OCI-M2 (cell line): Measurements from ENCODE around the gene IPO4.

ENCODE experiments used
- DNase-seq: peaks from one replicate; lab custom pipeline; 2025; ENCODE audit not compliant: unreplicated experiment; lab: John Stamatoyannopoulos, UW

IPO4 gene

DNA sequence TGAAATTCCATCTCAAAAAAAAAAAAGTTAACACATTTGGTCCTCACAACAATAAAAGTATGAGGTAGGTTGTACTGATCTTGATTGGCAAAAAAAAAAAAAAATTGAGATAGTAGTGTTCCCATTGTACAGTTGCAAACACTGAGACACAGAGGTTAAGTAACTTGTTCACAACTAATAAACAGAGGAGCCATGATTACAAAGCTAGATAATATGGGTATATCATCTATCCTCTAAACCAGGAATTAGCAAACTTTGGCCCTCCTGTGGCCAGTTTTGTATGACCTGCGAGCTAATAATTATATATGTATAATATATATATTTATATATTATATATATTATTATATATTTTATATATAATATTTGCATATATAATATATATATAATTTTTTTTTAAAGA lies 54.9 kb downstream of the IPO4 start:
- no peak for DNase-seq

DNA sequence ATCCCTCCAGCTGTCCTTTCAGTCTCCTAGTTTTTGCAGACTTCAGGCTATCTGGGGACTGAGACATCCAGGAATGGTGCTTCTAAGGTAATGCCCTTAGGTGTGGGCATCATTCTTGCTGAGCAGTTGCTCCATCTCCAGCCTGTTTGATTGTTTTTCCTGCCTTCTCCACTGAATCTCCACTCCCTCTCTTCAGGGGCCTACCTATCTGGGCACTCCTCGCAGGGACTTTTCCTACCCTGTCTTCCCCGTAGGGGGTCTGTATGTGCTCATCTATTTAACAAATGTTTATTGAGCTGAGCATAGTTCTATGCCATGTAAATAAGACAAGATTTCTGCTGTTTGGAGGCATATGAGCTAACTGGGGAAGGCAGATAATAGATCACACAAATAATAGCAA lies 55.6 kb downstream of the IPO4 start:
- DNase-seq = no peak

DNA sequence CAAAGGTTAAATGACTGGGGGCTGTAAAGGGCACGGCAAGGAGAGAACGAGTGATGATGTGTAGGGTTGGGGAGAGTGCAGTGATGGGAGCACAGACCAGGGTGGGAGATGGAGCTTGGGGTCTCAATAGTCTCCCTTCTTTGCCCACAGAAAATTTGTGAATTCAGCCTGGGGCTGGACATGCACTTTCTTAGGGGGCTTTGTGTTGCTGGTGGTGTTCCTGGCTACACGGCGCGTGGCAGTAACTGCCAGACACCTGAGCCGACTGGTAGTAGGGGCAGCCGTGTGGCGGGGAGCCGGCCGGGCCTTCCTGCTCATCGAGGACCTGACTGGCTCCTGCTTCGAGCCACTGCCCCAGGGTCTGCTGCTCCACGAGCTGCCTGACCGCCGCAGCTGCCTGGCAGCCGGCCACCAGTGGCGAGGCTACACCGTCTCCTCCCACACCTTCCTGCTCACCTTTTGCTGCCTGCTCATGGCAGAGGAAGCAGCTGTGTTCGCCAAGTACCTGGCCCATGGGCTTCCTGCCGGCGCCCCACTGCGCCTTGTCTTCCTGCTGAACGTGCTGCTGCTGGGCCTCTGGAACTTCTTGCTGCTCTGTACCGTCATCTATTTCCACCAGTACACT lies 56.4 kb downstream of the IPO4 start:
- DNase-seq = no peak

DNA sequence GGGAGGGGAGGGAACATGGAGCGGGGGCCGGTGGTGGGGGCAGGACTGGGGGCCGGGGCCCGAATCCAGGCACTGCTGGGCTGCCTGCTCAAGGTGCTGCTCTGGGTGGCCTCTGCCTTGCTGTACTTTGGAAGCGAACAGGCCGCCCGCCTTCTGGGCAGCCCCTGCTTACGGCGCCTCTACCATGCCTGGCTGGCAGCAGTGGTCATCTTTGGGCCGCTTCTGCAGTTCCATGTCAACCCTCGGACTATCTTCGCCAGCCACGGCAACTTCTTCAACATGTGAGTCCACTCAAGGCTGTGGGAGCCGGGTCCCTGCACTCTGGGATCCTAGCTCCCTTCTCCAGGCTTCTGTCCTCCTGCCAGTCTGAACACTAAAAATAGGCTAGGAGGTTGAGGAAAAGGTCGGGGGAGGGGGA lies 57.1 kb downstream of the IPO4 start:
- DNase-seq = no peak

DNA sequence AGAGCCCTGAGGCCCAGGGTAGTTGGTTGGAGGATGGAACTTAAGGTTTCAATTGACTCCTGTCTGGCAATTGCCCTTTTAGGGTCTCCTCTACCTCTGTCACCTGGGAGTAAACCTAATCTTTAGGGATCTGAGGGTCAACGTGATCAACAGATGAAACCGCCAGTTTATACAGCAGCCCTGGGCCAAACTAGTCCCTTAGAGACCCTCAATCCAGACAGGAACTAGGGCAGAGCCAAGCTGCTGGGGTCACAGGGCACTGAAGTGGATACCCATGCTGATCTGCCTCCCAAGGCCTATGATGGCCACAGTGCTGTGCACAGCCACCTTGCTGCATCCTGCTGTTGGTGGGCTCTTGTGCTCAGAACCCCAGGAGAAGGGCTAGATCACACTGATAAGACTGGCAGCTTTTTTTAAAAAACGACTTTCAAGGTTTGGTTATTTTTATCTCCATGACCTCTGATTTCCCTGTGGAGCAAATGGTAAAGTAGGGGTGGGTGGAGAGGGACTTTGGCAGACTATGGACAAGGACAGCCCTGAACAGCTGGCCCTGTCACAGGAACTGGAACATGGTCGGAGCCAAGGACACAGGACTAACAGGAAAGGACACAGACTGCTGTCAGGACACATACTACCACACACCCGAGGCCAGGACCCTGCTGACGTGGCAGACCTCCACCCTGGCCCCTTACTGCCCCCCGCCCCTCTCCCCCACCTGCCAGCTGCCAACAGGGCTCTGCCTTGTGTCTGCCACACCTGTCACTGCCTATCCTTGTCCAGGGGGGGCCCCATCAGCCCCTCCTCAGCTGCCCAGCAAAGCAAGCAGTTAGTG lies 57.7 kb downstream of the IPO4 start:
- DNase-seq = no peak

DNA sequence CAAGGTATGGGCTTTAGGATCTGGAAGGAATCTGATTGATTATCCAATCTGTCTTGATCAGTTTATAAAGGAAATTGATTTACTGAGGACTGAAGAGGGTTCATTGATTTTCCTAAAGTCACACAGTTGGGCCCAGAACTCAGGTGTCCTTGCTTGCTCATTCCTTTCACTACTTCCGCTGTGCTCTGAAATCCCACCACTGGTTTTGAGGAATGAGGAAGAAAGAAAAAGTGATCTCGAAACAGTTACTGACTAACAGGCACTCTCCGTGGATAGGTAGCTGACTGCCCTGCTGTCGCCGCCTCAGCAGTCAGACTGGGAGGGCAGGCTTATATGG lies 58.3 kb downstream of the IPO4 start, which contains the start of gene FITM1:
FITM1 (plus strand) TSS at position 280 of the 337 bp plus-strand sequence. CDS start 905 bp downstream, outside the sequence.
- DNase-seq = no peak
